Liver (tissue), 9 donors: Measurements from ENCODE around the gene ZNF699. TPM values are rescaled to one million over a fixed set of nuclear protein-coding genes. Genes with fewer than 3 reads are reported as not detected.

Experiments
- DNase-seq: peaks from one replicate; pipeline ENCODE4 v3.0.0-alpha.2; 2017; ENCODE audit warnings: low spot score
- H3K27ac ChIP-seq, 2 donors: one replicate each; pipeline ENCODE4 v1.7.0; 2013; ENCODE audit warnings: inconsistent platforms in 2 of 2, low read length in 2 of 2, control low read depth in 1 of 2, low read depth in 1 of 2, mild to moderate bottlenecking in 1 of 2
- H3K27me3 ChIP-seq, 4 donors: one replicate each; pipeline versions ENCODE4 v1.6.1 to v1.7.0; 2013; ENCODE audit warnings: low read length in 3 of 4, inconsistent platforms in 1 of 4, mild to moderate bottlenecking in 1 of 4, moderate library complexity in 1 of 4; ENCODE audit not compliant: control insufficient read depth in 4 of 4, insufficient read depth in 4 of 4
- H3K36me3 ChIP-seq, 4 donors: one replicate each; pipeline versions ENCODE4 v1.6.1 to v1.7.0; 2013; ENCODE audit warnings: low read length in 3 of 4, mild to moderate bottlenecking in 3 of 4, low read depth in 1 of 4, moderate library complexity in 1 of 4; ENCODE audit not compliant: control insufficient read depth in 4 of 4, insufficient read depth in 3 of 4
- H3K4me1 ChIP-seq, 4 donors: one replicate each; pipeline versions ENCODE4 v1.6.1 to v1.7.0; 2013; ENCODE audit warnings: low read length in 3 of 4, mild to moderate bottlenecking in 3 of 4, moderate library complexity in 1 of 4; ENCODE audit not compliant: control insufficient read depth in 4 of 4, insufficient read depth in 4 of 4
- H3K4me3 ChIP-seq, 3 donors: one replicate each; pipeline versions ENCODE4 v1.6.1 to v1.7.0; 2013; ENCODE audit warnings: low read length in 3 of 3, control low read depth in 1 of 3, low read depth in 1 of 3, mild to moderate bottlenecking in 1 of 3
- H3K9ac ChIP-seq, 2 donors: one replicate each; pipeline ENCODE4 v1.7.0; 2013; ENCODE audit warnings: low read length in 2 of 2, mild to moderate bottlenecking in 2 of 2, moderate library complexity in 2 of 2, control low read depth in 1 of 2, low read depth in 1 of 2
- H3K9me3 ChIP-seq, 4 donors: one replicate each; pipeline versions ENCODE4 v1.6.1 to v1.7.0; 2013; ENCODE audit warnings: low read length in 3 of 4; ENCODE audit not compliant: control insufficient read depth in 4 of 4
- ATF3 ChIP-seq: IDR thresholded peaks from 2 replicates; pipeline ENCODE4 v1.6.1; 2016; ENCODE audit warnings: antibody characterized with exemption
- FOXA1 ChIP-seq: IDR thresholded peaks from 2 replicates; pipeline ENCODE4 v1.6.1; 2016; ENCODE audit warnings: antibody characterized with exemption
- FOXA2 ChIP-seq: IDR thresholded peaks from 2 replicates; pipeline ENCODE4 v1.6.1; 2016; ENCODE audit warnings: antibody characterized with exemption
- GABPA ChIP-seq, 2 donors: IDR thresholded peaks in 1 of 2; conservative IDR thresholded peaks in 1 of 2; 2 replicates each; pipeline ENCODE4 v1.6.1; 2016; ENCODE audit warnings: antibody characterized with exemption in 2 of 2, mild to moderate bottlenecking in 1 of 2, moderate library complexity in 1 of 2
- HNF4A ChIP-seq, 2 donors: conservative IDR thresholded peaks; 2 replicates each; pipeline ENCODE4 v1.6.1; 2016; ENCODE audit warnings: antibody characterized with exemption in 2 of 2, mild to moderate bottlenecking in 2 of 2
- HNF4G ChIP-seq: IDR thresholded peaks from 2 replicates; pipeline ENCODE4 v1.6.1; 2016; ENCODE audit warnings: antibody characterized with exemption
- JUND ChIP-seq, 2 donors: IDR thresholded peaks; 2 replicates each; pipeline ENCODE4 v1.6.1; 2016; ENCODE audit warnings: antibody characterized with exemption in 2 of 2
- MAX ChIP-seq: IDR thresholded peaks from 2 replicates; pipeline ENCODE4 v1.6.1; 2016; ENCODE audit warnings: antibody characterized with exemption
- NR2F2 ChIP-seq: IDR thresholded peaks from 2 replicates; pipeline ENCODE4 v1.6.1; 2016; ENCODE audit warnings: antibody characterized with exemption
- RAD21 ChIP-seq, 2 donors: IDR thresholded peaks; 2 replicates each; pipeline ENCODE4 v1.6.1; 2016; ENCODE audit warnings: antibody characterized with exemption in 2 of 2, mild to moderate bottlenecking in 2 of 2
- REST ChIP-seq: IDR thresholded peaks from 2 replicates; pipeline ENCODE4 v1.6.1; 2016; ENCODE audit warnings: antibody characterized with exemption, mild to moderate bottlenecking
- RXRA ChIP-seq, 2 donors: IDR thresholded peaks; 2 replicates each; pipeline ENCODE4 v1.6.1; 2017 to 2018; ENCODE audit warnings: antibody characterized with exemption in 2 of 2, mild to moderate bottlenecking in 1 of 2
- SP1 ChIP-seq: IDR thresholded peaks from 2 replicates; pipeline ENCODE4 v1.6.1; 2018; ENCODE audit warnings: antibody characterized with exemption, mild to moderate bottlenecking
- TAF1 ChIP-seq: conservative IDR thresholded peaks from 2 replicates; pipeline ENCODE4 v1.6.1; 2016; ENCODE audit warnings: antibody characterized with exemption, mild to moderate bottlenecking
- YY1 ChIP-seq: IDR thresholded peaks from 2 replicates; pipeline ENCODE4 v1.6.1; 2016; ENCODE audit warnings: antibody characterized with exemption, mild to moderate bottlenecking
- WGBS: extraction: QIAGEN DNeasy Blood & Tissue Kit; methylation state at CpG from one replicate; pipeline ENCODE4 v1.1.7; 2013; 5-methylcytosine and 5-hydroxymethylcytosine counted together
- polyA plus RNA-seq, 2 donors: library from polyadenylated mRNA; stranded (reverse) in 1 of 2; unstranded in 1 of 2; fragments of 200-250 nt in 1 of 2; fragments of >200 nt in 1 of 2; fragmentation: Nextera tagmentation in 1 of 2; extraction: Ambion mirVana in 1 of 2; gene quantifications; one replicate each; pipeline versions ENCODE4 v1.2.1 to v1.2.3, GENCODE V29; 2013 to 2015
- total RNA-seq, 2 donors: library from RNA; depleted of rRNA; stranded (reverse); fragments of >200 nt; gene quantifications; one replicate each; pipeline ENCODE4 v1.2.3, GENCODE V29; 2014
- donor health status: healthy.
- donor health status: healthy.
- donor health status: healthy.
- donor health status: healthy.
- donor health status: healthy.

Gene ZNF699
- total and polyA plus RNA-seq, 4 donors = 0.91 to 3.0 (median 1.8) TPM

- TF ChIP-seq SP1 (no peak), HNF4A (conservative IDR thresholded peaks at IDR 0.05) (no peak), GABPA (IDR thresholded peaks at IDR 0.05 in 1 of 2, conservative IDR thresholded peaks at IDR 0.05 in 1 of 2) (no peak), RXRA (IDR thresholded peaks at IDR 0.05) (no peak)
Measured at GRCh38 chr19:9313756-9314155, 4.1 kb upstream of the ZNF699 start (continued).

- Histone ChIP-seq H3K27me3 (no peaks in the 10 kb centered on the region), H3K27ac (peak overlapping the region; percentile 75 to 77), H3K4me1 (peaks cover 0 to 4% (median 1%) of the 10 kb centered on the region in 4 donors), H3K4me3 (peak overlapping the region; percentile 66 to 78 (median 76)), H3K9me3 (peaks cover 8 to 27% (median 13%) of the 10 kb centered on the region in 4 donors), H3K9ac (no peak overlapping the region), H3K36me3 (no peaks in the 10 kb centered on the region)
- TF ChIP-seq MAX = no peak
- peak; percentile 41 for TF ChIP-seq YY1
- DNase-seq = no peak
- 12% methylated on average over 13 of the region's 13 CpGs for WGBS
Measured at GRCh38 chr19:9309974-9310446, 372 bp upstream of the ZNF699 start.

GRCh38 chr19:9308091-9308770, 1.4 kb downstream of the ZNF699 start:
- TF ChIP-seq JUND (IDR thresholded peaks at IDR 0.05) = no peak
- no peak for TF ChIP-seq MAX
- no peak for TF ChIP-seq FOXA1
- TF ChIP-seq FOXA2 = no peak
- no peak for TF ChIP-seq RXRA (IDR thresholded peaks at IDR 0.05)
- no peak for TF ChIP-seq HNF4G
- no peak for TF ChIP-seq HNF4A (conservative IDR thresholded peaks at IDR 0.05)
- TF ChIP-seq ATF3 = no peak
- TF ChIP-seq GABPA (IDR thresholded peaks at IDR 0.05 in 1 of 2, conservative IDR thresholded peaks at IDR 0.05 in 1 of 2) = no peak
- TF ChIP-seq TAF1 = no peak
- TF ChIP-seq REST = no peak
- no peak for TF ChIP-seq NR2F2
- no peak for TF ChIP-seq YY1
- TF ChIP-seq RAD21 (IDR thresholded peaks at IDR 0.05) = no peak

More at GRCh38 chr19:9308091-9308770, 1.4 kb downstream of the ZNF699 start:
- H3K27me3 ChIP-seq = no peaks in the 10 kb centered on the region
- H3K4me3 ChIP-seq = peak overlapping the region in 1 of 3 donors; percentile 76
- H3K36me3 ChIP-seq = peaks cover 2 to 4% (median 3%) of the 10 kb centered on the region in 4 donors
- no peak overlapping the region for H3K9ac ChIP-seq
- no peak overlapping the region for H3K27ac ChIP-seq
- no peak for DNase-seq
- peaks cover 12 to 27% (median 13%) of the 10 kb centered on the region in 4 donors for H3K9me3 ChIP-seq
- peaks cover 0 to 4% (median 1%) of the 10 kb centered on the region in 4 donors for H3K4me1 ChIP-seq
- WGBS = 75% methylated on average over 10 of the region's 10 CpGs
